Measurements from ENCODE around the gene PCSK1N. TPM values are rescaled to one million over a fixed set of nuclear protein-coding genes. Genes with fewer than 3 reads are reported as not detected.

Gene PCSK1N
- polyA plus RNA-seq, 4 donors: 6.0 to 20.2 (median 11.3) TPM

DNA sequence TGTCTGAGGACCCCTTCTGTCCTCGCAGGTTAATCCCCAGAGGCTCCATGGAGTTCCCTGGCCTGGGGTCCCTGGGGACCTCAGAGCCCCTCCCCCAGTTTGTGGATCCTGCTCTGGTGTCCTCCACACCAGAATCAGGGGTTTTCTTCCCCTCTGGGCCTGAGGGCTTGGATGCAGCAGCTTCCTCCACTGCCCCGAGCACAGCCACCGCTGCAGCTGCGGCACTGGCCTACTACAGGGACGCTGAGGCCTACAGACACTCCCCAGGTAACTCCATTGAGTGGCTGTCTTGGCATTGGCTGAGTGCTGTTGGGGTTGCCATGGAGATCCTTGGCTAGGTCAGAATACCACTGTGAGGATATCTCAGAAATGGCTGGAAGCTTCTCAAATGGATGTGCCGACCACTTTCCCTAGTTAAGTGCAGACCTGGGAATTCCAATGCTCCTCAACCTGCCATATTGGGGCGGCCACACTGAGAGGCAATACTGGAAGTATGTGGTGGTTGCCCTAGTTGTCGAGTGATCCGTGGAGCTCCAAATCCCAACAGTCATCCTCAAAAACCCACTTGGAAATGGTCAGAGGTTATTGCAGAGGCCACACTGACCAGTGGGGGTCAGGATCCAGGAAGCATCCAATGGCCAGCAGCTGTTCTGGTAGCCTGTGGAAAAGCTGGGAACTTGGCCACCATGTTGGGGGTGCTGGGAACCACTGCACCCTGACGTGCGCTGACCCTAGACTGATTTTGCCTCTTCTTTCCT is 44.2 kb downstream of the PCSK1N start:
- no peak for DNase-seq (ENCODE audit: low read depth in 4 of 4, low spot score in 3 of 4)

DNA sequence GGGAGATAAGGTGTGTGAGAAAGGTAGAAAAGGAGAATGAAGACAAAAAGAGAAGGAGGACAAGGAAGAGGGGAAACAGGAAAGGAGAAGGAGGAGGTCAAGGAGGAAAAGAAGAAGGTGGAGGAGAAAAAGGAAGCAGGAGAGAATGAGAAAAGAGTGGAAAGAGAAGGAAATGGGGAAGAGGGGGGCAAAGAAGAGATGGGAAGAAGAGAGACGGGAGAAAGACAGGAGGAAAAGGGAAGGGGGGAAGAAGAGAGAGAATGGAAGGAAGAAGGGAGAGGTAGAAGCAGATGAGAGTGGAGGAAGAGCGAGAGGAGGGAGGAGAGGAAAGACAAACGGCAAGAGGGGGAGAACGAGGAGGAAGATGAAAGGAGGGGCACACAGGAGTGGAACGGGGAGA is 44.9 kb downstream of the PCSK1N start:
- DNase-seq (ENCODE audit: low read depth in 4 of 4, low spot score in 3 of 4): no peak

DNA sequence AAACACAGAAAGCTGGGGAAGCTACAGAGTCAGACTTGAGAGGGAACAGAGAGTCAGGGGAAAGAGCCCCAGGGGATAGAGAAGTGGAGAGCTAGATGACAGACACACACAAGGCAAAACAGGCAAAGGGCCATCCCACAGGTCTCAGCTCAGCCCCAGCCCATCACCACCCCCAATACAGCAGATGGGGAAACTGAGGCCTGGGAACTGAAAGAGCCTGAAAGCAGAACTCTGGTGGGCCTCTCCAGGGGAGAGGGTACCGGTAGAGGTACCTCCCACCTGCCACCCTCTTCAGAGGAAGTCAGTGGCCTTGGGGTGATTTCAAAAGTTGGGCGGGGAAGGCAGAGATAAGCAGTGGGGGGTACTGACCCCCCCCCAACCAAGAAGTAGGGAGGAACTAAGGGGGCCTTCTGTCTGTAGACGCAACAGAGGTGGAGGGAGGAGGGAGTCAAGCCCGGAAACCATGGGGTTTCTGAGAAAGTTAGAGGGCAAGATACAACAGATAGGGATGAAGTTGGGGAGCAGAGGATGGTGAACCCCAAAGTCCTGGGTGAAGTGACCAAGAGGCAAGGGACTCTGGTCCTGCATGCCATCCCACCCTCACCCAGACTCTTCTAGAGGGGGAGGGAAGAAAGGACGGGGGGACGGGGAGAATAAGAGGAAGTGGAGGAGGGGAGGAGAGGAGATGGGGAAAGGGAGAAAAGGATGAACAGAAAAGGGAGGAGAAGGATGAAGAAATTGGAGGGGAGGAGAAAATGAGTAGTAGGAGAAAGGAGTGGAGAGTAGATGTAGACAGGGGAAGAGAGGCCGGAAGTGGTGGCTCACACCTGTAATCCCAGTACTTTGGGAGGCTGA is 45.8 kb downstream of the PCSK1N start:
- no peak for DNase-seq (ENCODE audit: low read depth in 4 of 4, low spot score in 3 of 4)

DNA sequence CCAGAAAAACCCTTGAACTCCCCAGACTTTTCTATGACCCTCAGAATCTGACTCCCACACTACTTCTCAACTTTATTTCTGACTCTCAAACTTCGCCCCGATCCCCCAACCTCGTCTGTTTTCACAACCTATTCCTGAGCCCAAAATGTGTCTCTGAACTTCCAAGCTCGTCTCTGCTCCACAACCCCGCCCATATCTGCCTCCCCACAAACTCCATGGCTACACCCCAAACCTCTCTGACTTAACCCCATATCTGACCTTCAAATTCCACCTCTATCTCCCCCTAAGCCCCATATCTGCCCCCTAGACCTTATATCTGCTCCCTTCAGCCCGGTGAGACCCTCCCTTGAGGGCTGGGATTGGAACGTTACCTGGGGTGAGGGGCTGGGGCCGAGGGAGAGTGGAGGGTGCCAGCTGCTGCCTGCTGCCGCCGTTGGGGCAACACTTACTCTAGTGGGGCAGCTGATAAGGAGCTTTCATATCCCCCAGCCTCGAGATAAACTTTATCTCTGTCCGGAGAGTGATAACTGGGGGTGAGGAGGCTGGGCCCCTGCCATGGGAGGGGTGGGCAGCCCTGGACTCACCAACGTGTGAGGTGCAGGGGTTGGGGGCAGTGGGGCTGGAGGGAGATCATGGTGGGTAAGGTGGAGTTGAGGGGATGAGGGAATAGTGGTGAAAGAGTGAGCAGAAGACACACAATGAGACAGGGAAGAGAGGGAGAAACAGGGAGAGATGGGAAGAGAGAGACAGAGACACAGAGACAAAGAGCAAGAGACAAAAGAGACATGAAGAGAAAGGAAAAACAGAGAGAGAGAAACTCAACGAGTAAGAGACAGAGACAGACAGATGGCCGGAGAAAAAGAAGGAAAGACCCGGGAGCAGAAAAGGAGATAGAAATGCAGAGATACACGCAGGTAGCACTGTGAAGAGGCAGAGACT is 47.6 kb downstream of the PCSK1N start:
- DNase-seq (ENCODE audit: low read depth in 4 of 4, low spot score in 3 of 4): no peak

DNA sequence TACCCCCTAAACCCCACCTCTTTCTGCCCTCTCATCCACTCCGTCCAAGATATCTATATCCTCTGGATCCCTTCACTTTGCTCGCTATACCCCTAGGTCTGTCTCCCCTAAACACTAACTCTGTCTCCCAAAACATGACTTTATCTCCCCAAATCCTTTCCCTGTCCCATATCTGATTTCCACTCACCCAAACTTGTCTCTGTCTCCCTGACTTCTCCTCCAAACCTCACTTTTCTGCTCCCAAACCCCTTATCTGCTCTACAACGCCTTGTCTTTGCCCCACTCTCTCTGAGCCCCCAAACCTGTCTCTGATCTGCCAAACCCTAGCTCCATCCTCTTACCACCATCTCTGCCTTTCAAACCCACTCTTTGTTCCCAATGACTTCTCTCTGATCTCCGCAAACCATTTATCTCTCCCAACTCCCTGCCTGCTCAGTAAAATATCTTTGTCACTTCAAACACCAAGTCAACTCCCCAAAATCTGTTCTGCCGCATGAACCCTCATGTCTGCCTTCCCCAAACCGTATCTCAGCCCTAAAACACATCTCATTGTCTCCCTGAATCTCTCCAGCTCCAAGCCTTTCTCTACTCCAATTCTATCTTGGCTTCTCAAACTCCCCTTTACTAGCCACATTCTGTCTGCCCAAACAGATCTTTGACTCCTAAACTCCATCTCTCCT is 48.4 kb downstream of the PCSK1N start:
- no peak for DNase-seq (ENCODE audit: low read depth in 4 of 4, low spot score in 3 of 4)

DNA sequence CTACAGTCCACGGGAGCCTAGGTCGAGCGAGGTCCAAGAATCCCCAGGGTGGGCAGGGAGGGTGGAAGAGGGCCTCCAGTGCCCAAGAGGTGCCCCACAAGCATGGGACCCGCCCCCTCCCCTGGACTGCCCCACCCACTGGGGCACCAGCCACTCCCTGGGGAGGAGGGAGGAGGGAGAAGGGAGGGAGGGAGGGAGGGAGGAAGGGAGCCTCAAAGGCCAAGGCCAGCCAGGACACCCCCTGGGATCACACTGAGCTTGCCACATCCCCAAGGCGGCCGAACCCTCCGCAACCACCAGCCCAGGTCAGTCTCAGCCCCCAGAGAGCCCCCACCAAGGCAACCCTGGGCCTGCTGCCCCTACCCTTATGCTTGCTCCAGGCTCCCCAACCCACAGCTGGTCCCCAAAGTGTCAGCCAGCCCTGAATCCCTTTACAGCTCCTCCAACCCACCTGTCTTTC is 49.0 kb downstream of the PCSK1N start, which contains the start of gene GATA1:
Gene GATA1 (plus strand): TSS at position 250 of the 460 bp plus-strand sequence. CDS start 4,520 bp downstream, outside the sequence.
- no peak for DNase-seq (ENCODE audit: low read depth in 4 of 4, low spot score in 3 of 4)

DNA sequence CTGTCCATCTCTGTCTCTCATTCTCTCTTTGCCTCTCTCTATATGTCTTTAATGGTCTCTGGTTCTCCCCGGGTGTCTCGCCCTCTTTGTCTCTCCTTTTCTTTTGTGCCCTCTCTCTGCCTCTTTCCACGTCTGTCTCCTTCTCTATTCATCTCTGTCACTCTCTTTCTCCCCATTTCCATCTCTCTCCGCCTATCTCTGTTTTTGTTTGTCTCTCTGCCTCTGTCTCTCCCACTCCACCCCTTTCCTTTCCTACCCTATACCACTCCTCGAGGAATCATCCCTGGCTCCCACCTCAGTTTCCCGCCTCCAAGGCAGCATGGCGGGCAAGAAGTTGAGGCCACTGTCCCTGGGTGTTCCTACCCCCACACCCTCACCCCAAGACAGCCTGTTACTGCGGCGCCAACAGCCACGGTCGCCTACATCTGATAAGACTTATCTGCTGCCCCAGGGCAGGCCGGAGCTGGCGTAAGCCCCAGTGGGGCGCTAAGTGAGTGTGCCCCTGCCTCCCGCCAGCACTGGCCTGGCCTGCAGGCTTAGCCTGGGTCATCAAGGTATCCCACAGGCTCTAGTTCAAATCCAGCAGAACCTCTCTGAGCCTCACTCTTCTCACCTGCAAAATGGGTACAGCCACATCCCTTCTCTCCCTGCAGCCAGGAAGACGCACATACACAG is 49.7 kb downstream of the PCSK1N start:
- DNase-seq (ENCODE audit: low read depth in 4 of 4, low spot score in 3 of 4): no peak

DNA sequence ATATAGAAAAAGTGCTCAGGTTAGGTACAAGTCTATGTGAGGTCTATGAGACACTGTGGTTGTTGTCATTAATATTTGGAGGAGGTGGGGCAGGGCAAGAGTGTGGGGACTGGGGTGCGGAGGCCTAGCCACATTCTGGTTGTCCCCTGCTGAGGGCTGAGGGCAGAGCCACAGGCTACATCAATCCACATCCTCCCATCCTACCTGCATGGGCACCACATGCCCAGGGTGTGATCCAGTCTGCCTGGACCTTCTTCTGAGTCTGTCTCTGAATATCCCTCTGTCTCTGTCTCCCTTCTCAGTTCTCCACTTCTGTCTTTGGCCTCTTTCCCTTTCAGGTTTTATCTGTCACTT is 50.2 kb downstream of the PCSK1N start:
- no peak for DNase-seq (ENCODE audit: low read depth in 4 of 4, low spot score in 3 of 4)

DNA sequence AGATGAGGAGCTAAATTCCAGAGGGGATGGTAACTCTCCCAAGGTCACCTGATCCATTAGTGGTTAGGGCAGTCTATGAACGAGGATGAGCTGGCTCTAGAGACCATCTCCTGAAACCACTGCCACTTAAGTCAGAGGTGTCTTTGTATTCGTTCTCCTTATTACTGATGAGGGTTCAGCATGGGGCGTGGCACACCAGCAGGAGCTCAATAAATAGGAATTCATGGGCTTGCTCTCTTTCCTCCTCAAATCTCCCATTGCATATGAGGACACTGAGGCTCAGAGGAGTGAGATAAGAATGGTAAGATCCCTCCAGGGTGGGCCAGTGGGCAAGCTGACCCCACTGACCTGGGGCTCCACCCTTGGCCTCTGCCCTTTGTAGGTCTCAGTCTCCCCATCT is 50.7 kb downstream of the PCSK1N start:
- no peak for DNase-seq (ENCODE audit: low read depth in 4 of 4, low spot score in 3 of 4)

DNA sequence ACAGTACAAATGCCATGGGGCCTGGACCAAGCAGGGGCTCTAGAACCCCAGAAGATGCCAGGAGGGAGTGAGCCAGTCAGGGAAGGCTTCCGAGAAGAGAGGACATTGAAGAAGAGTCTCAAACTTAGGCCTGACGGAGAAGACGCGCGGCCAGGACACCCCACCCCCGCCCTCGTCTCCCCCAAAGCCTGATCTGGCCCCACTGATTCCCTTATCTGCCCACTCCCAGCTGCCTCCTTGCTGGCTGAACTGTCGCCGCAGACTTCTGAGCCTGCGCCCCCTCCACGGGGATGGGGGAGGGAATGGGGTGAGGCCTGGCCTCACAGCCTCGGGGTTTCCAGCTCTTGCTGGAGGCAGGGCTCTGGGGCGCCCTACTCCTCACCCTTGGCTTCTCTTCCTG is 52.6 kb downstream of the PCSK1N start:
- no peak for DNase-seq (ENCODE audit: low read depth in 4 of 4, low spot score in 3 of 4)

DNA sequence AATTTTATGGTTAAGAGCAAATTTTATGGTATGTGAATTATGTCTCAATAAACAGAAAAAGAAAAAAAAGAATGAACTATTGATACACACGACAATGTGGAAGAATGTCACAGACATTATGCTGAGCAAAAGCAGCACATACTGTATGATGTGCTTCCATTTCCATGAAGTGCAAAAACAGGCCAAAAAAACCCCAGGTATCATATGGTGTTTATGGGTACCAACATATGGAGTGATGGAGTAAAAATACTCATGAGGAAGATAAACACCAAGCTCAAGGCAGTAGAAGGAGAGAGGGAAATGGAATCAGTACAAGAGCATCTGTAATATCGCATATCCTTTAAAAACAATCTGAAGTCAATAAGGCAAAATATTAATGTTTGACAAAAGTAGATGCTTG is 53.2 kb downstream of the PCSK1N start:
- no peak for DNase-seq (ENCODE audit: low read depth in 4 of 4, low spot score in 3 of 4)

DNA sequence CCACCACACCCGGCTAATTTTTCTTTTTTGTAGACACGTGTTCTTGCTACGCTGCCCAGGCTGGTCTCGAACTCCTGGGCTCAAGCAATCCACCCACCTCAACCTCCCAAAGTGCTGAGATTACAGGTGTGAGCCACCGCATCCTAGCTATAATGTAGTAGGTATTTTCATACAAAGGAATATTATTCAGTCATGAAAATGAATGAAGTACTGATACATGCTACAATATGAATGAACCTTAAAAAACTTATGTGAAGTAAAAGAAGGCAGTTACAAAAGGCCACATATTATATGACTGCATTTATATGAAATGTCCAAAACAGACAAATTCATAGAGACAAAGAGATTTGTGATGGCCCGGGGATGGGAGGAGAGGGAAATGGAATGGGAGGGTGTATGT is 53.7 kb downstream of the PCSK1N start:
- DNase-seq (ENCODE audit: low read depth in 4 of 4, low spot score in 3 of 4): no peak

Other genes with a start within 250 kb of the PCSK1N start
- 100 to 1,000 TPM; 116 to 156 (median 127) TPM for gene WDR13, start 238.1 kb downstream of the PCSK1N start, polyA plus RNA-seq (ENCODE audit: insufficient read length in 4 of 4)
- gene WAS, start 151.8 kb downstream of the PCSK1N start, polyA plus RNA-seq (ENCODE audit: insufficient read length in 4 of 4): 1 to 10 TPM; 2.5 to 4.3 (median 3.4) TPM
- 1 to 10 TPM; 6.0 to 7.8 (median 6.9) TPM for gene SUV39H1, start 138.9 kb downstream of the PCSK1N start, polyA plus RNA-seq (ENCODE audit: insufficient read length in 4 of 4)
- gene GLOD5, start 73.9 kb downstream of the PCSK1N start, polyA plus RNA-seq (ENCODE audit: insufficient read length in 4 of 4): 1 to 10 TPM; 1.5 to 2.4 (median 1.7) TPM
- gene GATA1, start 49.0 kb downstream of the PCSK1N start, polyA plus RNA-seq (ENCODE audit: insufficient read length in 4 of 4): 1 to 10 TPM in 1 of 4 donors, under 1 TPM in 3; 0.53 to 1.0 (median 0.72) TPM
- 100 to 1,000 TPM; 158 to 174 (median 167) TPM for gene HDAC6, start 33.5 kb downstream of the PCSK1N start, polyA plus RNA-seq (ENCODE audit: insufficient read length in 4 of 4)
- under 1 TPM in 3 of 4 donors, not detected in 1; 0.04 to 0.21 (median 0.17) TPM for gene ERAS, start 9.1 kb downstream of the PCSK1N start, polyA plus RNA-seq (ENCODE audit: insufficient read length in 4 of 4)
- 10 to 100 TPM; 38.7 to 58.2 (median 40.4) TPM for gene TIMM17B, start 62.2 kb upstream of the PCSK1N start, polyA plus RNA-seq (ENCODE audit: insufficient read length in 4 of 4)
- 10 to 100 TPM; 72.7 to 85.3 (median 77.8) TPM for gene PQBP1, start 62.3 kb upstream of the PCSK1N start, polyA plus RNA-seq (ENCODE audit: insufficient read length in 4 of 4)
- gene SLC35A2, start 76.0 kb upstream of the PCSK1N start, polyA plus RNA-seq (ENCODE audit: insufficient read length in 4 of 4): 10 to 100 TPM; 34.2 to 36.6 (median 35.9) TPM
- 1 to 10 TPM; 5.9 to 7.7 (median 7.4) TPM for gene PIM2, start 83.4 kb upstream of the PCSK1N start, polyA plus RNA-seq (ENCODE audit: insufficient read length in 4 of 4)
- gene OTUD5, start 122.0 kb upstream of the PCSK1N start, polyA plus RNA-seq (ENCODE audit: insufficient read length in 4 of 4): 10 to 100 TPM; 60.6 to 66.9 (median 64.5) TPM
- 1 to 10 TPM; 2.5 to 4.1 (median 2.9) TPM for gene KCND1, start 136.2 kb upstream of the PCSK1N start, polyA plus RNA-seq (ENCODE audit: insufficient read length in 4 of 4)
- gene GRIPAP1, start 166.7 kb upstream of the PCSK1N start, polyA plus RNA-seq (ENCODE audit: insufficient read length in 4 of 4): 10 to 100 TPM; 42.5 to 56.1 (median 48.4) TPM
- 10 to 100 TPM; 28.7 to 32.8 (median 30.6) TPM for gene TFE3, start 207.7 kb upstream of the PCSK1N start, polyA plus RNA-seq (ENCODE audit: insufficient read length in 4 of 4)
- 10 to 100 TPM; 10.2 to 12.7 (median 11.2) TPM for gene CCDC120, start 223.4 kb upstream of the PCSK1N start, polyA plus RNA-seq (ENCODE audit: insufficient read length in 4 of 4)
- 10 to 100 TPM; 37.1 to 47.1 (median 42.3) TPM for gene PRAF2, start 238.4 kb upstream of the PCSK1N start, polyA plus RNA-seq (ENCODE audit: insufficient read length in 4 of 4)
- 10 to 100 TPM; 54.1 to 57.3 (median 55.3) TPM for gene WDR45, start 244.3 kb upstream of the PCSK1N start, polyA plus RNA-seq (ENCODE audit: insufficient read length in 4 of 4)